ENCODE results near the gene ZGLP1. TPM values are rescaled to one million over a fixed set of nuclear protein-coding genes. Genes with fewer than 3 reads are reported as not detected.

Gene ZGLP1
- total RNA-seq, 4 donors from 2014 or later = 0.58 to 1.2 (median 1.2) TPM

DNA sequence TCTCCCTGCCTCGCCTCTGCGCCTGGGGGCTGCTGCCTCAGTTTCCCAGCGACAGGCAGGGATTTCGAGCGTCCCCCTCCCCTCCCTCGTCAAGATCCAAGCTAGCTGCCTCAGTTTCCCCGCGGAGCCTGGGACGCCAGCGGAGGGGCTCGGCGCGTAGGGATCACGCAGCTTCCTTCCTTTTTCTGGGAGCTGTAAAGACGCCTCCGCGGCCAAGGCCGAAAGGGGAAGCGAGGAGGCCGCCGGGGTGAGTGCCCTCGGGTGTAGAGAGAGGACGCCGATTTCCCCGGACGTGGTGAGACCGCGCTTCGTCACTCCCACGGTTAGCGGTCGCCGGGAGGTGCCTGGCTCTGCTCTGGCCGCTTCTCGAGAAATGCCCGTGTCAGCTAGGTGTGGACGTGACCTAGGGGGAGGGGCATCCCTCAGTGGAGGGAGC lies 39.4 kb downstream of the ZGLP1 start:
- intact Hi-C loops (cut with DNase I) = no loop called here
- Histone ChIP-seq H3K4me1 (peaks cover 32 to 57% (median 37%) of the 10 kb centered on the region in 4 donors), H3K9me3 (no peaks in the 10 kb centered on the region), H3K27me3 (peaks cover 0 to 39% (median 15%) of the 10 kb centered on the region in 4 donors), H3K27ac (replicated peaks in 1 of 4) (peak overlapping the region; percentile 68 to 88 (median 79)), H3K4me3 (peak overlapping the region; percentile 46 to 59 (median 50)), H3K36me3 (peaks cover 0 to 8% (median 6%) of the 10 kb centered on the region in 4 donors)
- WGBS = 3% methylated on average over 27 of the region's 37 CpGs
- TF ChIP-seq EP300 (IDR thresholded peaks at IDR 0.05) = no peak
- DNase-seq (ENCODE audit: extremely low spot score) = no peak

- H3K27me3 ChIP-seq = peaks cover 0 to 39% (median 15%) of the 10 kb centered on the region in 4 donors
- no peaks in the 10 kb centered on the region for H3K9me3 ChIP-seq
- WGBS = 4% methylated on average over 37 of the region's 59 CpGs
- H3K4me3 ChIP-seq = peak overlapping the region; percentile 46 to 59 (median 50)
- intact Hi-C loops (cut with DNase I) = loop anchor here (1.0 kb wide), 1 partner anchor 121 kb away; no protein-coding TSS in a partner anchor
- DNase-seq (ENCODE audit: extremely low spot score) = peak; percentile 94
- peaks cover 32 to 57% (median 37%) of the 10 kb centered on the region in 4 donors for H3K4me1 ChIP-seq
- peaks cover 0 to 2% (median under 1%) of the 10 kb centered on the region in 4 donors for H3K36me3 ChIP-seq
- no peak for TF ChIP-seq POLR2A (IDR thresholded peaks at IDR 0.05; ENCODE audit: low read depth)
- peak in 1 of 2 donors; percentile 61 for TF ChIP-seq POLR2AphosphoS5 (IDR thresholded peaks at IDR 0.05)
- TF ChIP-seq, protein P1, sequence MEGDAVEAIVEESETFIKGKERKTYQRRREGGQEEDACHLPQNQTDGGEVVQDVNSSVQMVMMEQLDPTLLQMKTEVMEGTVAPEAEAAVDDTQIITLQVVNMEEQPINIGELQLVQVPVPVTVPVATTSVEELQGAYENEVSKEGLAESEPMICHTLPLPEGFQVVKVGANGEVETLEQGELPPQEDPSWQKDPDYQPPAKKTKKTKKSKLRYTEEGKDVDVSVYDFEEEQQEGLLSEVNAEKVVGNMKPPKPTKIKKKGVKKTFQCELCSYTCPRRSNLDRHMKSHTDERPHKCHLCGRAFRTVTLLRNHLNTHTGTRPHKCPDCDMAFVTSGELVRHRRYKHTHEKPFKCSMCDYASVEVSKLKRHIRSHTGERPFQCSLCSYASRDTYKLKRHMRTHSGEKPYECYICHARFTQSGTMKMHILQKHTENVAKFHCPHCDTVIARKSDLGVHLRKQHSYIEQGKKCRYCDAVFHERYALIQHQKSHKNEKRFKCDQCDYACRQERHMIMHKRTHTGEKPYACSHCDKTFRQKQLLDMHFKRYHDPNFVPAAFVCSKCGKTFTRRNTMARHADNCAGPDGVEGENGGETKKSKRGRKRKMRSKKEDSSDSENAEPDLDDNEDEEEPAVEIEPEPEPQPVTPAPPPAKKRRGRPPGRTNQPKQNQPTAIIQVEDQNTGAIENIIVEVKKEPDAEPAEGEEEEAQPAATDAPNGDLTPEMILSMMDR (IDR thresholded peaks at IDR 0.05) = peak; percentile 93 to 98 (median 93)
- TF ChIP-seq EP300 (IDR thresholded peaks at IDR 0.05) = no peak
- peak overlapping the region; percentile 68 to 88 (median 79) for H3K27ac ChIP-seq (replicated peaks in 1 of 4)
Observed at GRCh38 chr19:10269333-10270179, 40.1 kb downstream of the ZGLP1 start.

DNA sequence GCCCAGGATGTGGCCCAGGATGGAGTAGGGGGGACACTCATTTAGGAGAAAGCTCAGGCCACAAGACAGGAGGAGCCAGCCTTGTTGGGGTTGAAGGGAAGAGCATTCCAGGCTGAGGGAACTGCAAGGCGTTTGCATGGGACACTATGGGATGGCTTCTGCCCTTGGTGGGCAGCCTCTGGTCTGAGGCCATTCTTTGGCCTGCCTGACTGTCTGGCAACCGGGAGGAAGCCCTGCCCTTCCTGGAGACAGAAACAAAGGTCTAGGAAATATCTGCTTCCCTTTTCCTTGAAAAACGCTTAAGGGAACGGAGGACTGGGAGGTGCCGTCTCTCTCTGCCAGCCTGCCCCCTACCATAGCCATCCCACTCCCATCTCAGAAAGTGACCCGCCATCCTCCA lies 41.5 kb downstream of the ZGLP1 start:
- H3K27me3 ChIP-seq = peaks cover 0 to 39% (median 15%) of the 10 kb centered on the region in 4 donors
- no peak for DNase-seq (ENCODE audit: extremely low spot score)
- no peaks in the 10 kb centered on the region for H3K36me3 ChIP-seq
- H3K9me3 ChIP-seq = no peaks in the 10 kb centered on the region
- no peak overlapping the region for H3K4me3 ChIP-seq
- H3K4me1 ChIP-seq = peaks cover 32 to 52% (median 37%) of the 10 kb centered on the region in 4 donors
- H3K27ac ChIP-seq (replicated peaks in 1 of 4) = peak overlapping the region in 3 of 4 donors; percentile 65 to 88 (median 75)
- 64% methylated on average over 6 of the region's 6 CpGs for WGBS
- no peak for TF ChIP-seq POLR2A (IDR thresholded peaks at IDR 0.05; ENCODE audit: low read depth)
- TF ChIP-seq POLR2AphosphoS5 (IDR thresholded peaks at IDR 0.05) = peak; percentile 24 to 35
- intact Hi-C loops (cut with DNase I) = no loop called here

DNA sequence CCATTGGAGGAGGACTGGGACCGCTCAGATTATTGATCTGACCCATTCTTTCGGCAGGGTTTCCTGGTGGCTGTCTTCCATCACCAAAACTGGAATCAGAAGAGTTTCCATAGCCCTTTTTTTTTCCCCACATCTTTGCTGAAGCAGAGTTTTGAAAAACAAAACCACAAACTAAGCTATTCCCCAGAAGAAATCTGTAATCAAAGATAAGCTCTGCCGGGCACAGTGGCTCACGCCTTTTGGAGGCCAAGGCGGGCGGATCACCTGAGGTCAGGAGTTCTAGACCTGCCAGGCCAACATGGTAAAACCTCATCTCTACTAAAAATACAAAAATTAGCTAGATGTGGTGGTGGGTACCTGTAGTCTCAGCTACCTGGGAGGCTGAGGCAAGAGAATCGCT lies 42.9 kb downstream of the ZGLP1 start:
- no peak for DNase-seq (ENCODE audit: extremely low spot score)
- no peaks in the 10 kb centered on the region for H3K9me3 ChIP-seq
- TF ChIP-seq EP300 (IDR thresholded peaks at IDR 0.05) (no peak), POLR2A (IDR thresholded peaks at IDR 0.05; ENCODE audit: low read depth) (no peak), POLR2AphosphoS5 (IDR thresholded peaks at IDR 0.05) (no peak)
- TF ChIP-seq, protein P1 (IDR thresholded peaks at IDR 0.05) = no peak
- H3K27ac ChIP-seq (replicated peaks in 1 of 4) = peak overlapping the region in 2 of 4 donors; percentile 20 to 75
- 89% methylated on average over 7 of the region's 7 CpGs for WGBS
- intact Hi-C loops (cut with DNase I) = no loop called here
- H3K36me3 ChIP-seq = no peaks in the 10 kb centered on the region
- H3K4me1 ChIP-seq = peaks cover 32 to 47% (median 32%) of the 10 kb centered on the region in 4 donors
- H3K27me3 ChIP-seq = peaks cover 0 to 30% (median 15%) of the 10 kb centered on the region in 4 donors
- H3K4me3 ChIP-seq = no peak overlapping the region

GRCh38 chr19:10262771-10263170 lies 46.8 kb downstream of the ZGLP1 start:
- intact Hi-C loops (cut with DNase I) = no loop called here
- 80% methylated on average over 7 of the region's 7 CpGs for WGBS

More at GRCh38 chr19:10262771-10263170, 46.8 kb downstream of the ZGLP1 start:
- no peak for DNase-seq (ENCODE audit: extremely low spot score)
- Histone ChIP-seq H3K36me3 (peaks cover 10 to 23% (median 20%) of the 10 kb centered on the region in 4 donors), H3K4me3 (no peak overlapping the region), H3K9me3 (no peaks in the 10 kb centered on the region), H3K27me3 (no peaks in the 10 kb centered on the region), H3K4me1 (peaks cover 6 to 16% (median 7%) of the 10 kb centered on the region in 4 donors), H3K27ac (replicated peaks in 1 of 4) (no peak overlapping the region)
- no peak for TF ChIP-seq POLR2AphosphoS5 (IDR thresholded peaks at IDR 0.05)
- no peak for TF ChIP-seq POLR2A (IDR thresholded peaks at IDR 0.05; ENCODE audit: low read depth)
- TF ChIP-seq EP300 (IDR thresholded peaks at IDR 0.05) = no peak
- TF ChIP-seq, protein P1 (IDR thresholded peaks at IDR 0.05) = no peak

Measured in esophagus muscularis mucosa (tissue), 4 donors.